SK-N-SH treated with all-trans-retinoic acid at 6 μM for 48 hours (cell line): ENCODE measurements around the gene TTC12.

ENCODE experiments used
- ATAC-seq: fragments of 200-7000 bp; cut with Tn5 transposase; 3 replicates; pipeline ENCODE4 v1.9.1; 2020; ENCODE audit warnings: mild to moderate bottlenecking, moderate library complexity
- ARNTL ChIP-seq: fragments of 450-650 bp; formaldehyde crosslinking; IDR thresholded peaks from 2 replicates; pipeline ENCODE4 v1.5.0; 2020; ENCODE audit warnings: low read depth, mild to moderate bottlenecking, moderate library complexity, borderline replicate concordance
- BACH2 ChIP-seq: fragments of 250-450 bp; sonication (Bioruptor Pico); IDR thresholded peaks from 2 replicates; pipeline ENCODE4 v1.9.0; 2021; ENCODE audit warnings: mild to moderate bottlenecking, borderline replicate concordance
- CREB5 ChIP-seq: fragments of 250-450 bp; sonication (Bioruptor Pico); IDR thresholded peaks from 2 replicates; pipeline ENCODE4 v1.5.1; 2020; ENCODE audit warnings: low read depth, mild to moderate bottlenecking, moderate library complexity
- CSDC2 ChIP-seq: fragments of 250-450 bp; sonication (Bioruptor Pico); IDR thresholded peaks from 2 replicates; pipeline ENCODE4 v1.5.0; 2020; ENCODE audit warnings: mild to moderate bottlenecking, moderate library complexity
- CSRNP3 ChIP-seq: fragments of 250-450 bp; sonication (Bioruptor Pico); IDR thresholded peaks from 2 replicates; pipeline ENCODE4 v1.5.1; 2021; ENCODE audit warnings: mild to moderate bottlenecking, moderate library complexity
- ESRRG ChIP-seq: fragments of 250-450 bp; sonication (Bioruptor Pico); IDR thresholded peaks from 2 replicates; pipeline ENCODE4 v1.6.1; 2021; ENCODE audit warnings: mild to moderate bottlenecking
- GLIS3 ChIP-seq: fragments of 250-450 bp; sonication (Bioruptor Pico); IDR thresholded peaks from 2 replicates; pipeline ENCODE4 v1.5.0; 2020; ENCODE audit warnings: mild to moderate bottlenecking, moderate library complexity
- ISL1 ChIP-seq: fragments of 250-450 bp; sonication (Bioruptor Pico); IDR thresholded peaks from 2 replicates; pipeline ENCODE4 v2.1.2; 2022; ENCODE audit warnings: mild to moderate bottlenecking, moderate library complexity
- PATZ1 ChIP-seq: fragments of 250-450 bp; sonication (Bioruptor Pico); IDR thresholded peaks from 2 replicates; pipeline ENCODE4 v1.8.0; 2020; ENCODE audit warnings: mild to moderate bottlenecking, moderate library complexity, borderline replicate concordance
- POU6F1 ChIP-seq: fragments of 250-450 bp; sonication (Bioruptor Pico); IDR thresholded peaks from 2 replicates; pipeline ENCODE4 v1.8.0; 2021; ENCODE audit warnings: low read depth, mild to moderate bottlenecking, moderate library complexity, borderline replicate concordance
- PPARA ChIP-seq: fragments of 250-450 bp; sonication (Bioruptor Pico); IDR thresholded peaks from 2 replicates; pipeline ENCODE4 v1.5.0; 2020; ENCODE audit warnings: mild to moderate bottlenecking, borderline replicate concordance
- RARB ChIP-seq: fragments of 250-450 bp; sonication (Bioruptor Pico); IDR thresholded peaks from 2 replicates; pipeline ENCODE4 v1.8.0; 2021; ENCODE audit warnings: mild to moderate bottlenecking, moderate library complexity
- SNAI2 ChIP-seq: fragments of 250-450 bp; sonication (Bioruptor Pico); IDR thresholded peaks from 2 replicates; pipeline ENCODE4 v1.5.0; 2020; ENCODE audit warnings: mild to moderate bottlenecking, moderate library complexity
- TCF4 ChIP-seq: fragments of 250-450 bp; sonication (Bioruptor Pico); IDR thresholded peaks from 2 replicates; pipeline ENCODE4 v1.8.0; 2021; ENCODE audit warnings: mild to moderate bottlenecking, moderate library complexity, borderline replicate concordance
- TOX ChIP-seq: fragments of 250-450 bp; sonication (Bioruptor Pico); IDR thresholded peaks from 2 replicates; pipeline ENCODE4 v1.8.0; 2021; ENCODE audit warnings: mild to moderate bottlenecking, moderate library complexity, borderline replicate concordance
- TSHZ2 ChIP-seq: fragments of 250-450 bp; sonication (Bioruptor Pico); IDR thresholded peaks from 2 replicates; pipeline ENCODE4 v1.5.0; 2020; ENCODE audit warnings: mild to moderate bottlenecking, moderate library complexity
- ZC3H10 ChIP-seq: fragments of 250-450 bp; sonication (Bioruptor Pico); IDR thresholded peaks from 2 replicates; pipeline ENCODE4 v1.5.1; 2021; ENCODE audit warnings: mild to moderate bottlenecking, moderate library complexity
- ZFP3 ChIP-seq: fragments of 250-450 bp; sonication (Bioruptor Pico); IDR thresholded peaks from 2 replicates; pipeline ENCODE4 v1.5.0; 2020; ENCODE audit warnings: mild to moderate bottlenecking, moderate library complexity
- ZFP30 ChIP-seq: fragments of 450-650 bp; formaldehyde crosslinking; IDR thresholded peaks from 2 replicates; pipeline ENCODE4 v1.5.0; 2022; ENCODE audit warnings: mild to moderate bottlenecking, moderate library complexity
- ZNF565 ChIP-seq: fragments of 450-650 bp; formaldehyde crosslinking; conservative IDR thresholded peaks from 2 replicates; pipeline ENCODE4 v1.5.0; 2020; ENCODE audit warnings: low read depth, mild to moderate bottlenecking, moderate library complexity
- ZNF70 ChIP-seq: fragments of 450-650 bp; formaldehyde crosslinking; IDR thresholded peaks from 2 replicates; pipeline ENCODE4 v1.5.0; 2020; ENCODE audit warnings: mild to moderate bottlenecking, moderate library complexity

TTC12 gene

GRCh38 chr11:113341388-113342165, 27.2 kb downstream of the TTC12 start:
- no peak for ATAC-seq
- TF ChIP-seq ZNF70 = no peak
- no peak for TF ChIP-seq SNAI2 (CRISPR knock-in tag)
- no peak for TF ChIP-seq RARB (CRISPR knock-in tag)
- TF ChIP-seq BACH2 (CRISPR knock-in tag) = no peak
- no peak for TF ChIP-seq ZNF565
- no peak for TF ChIP-seq TCF4 (CRISPR knock-in tag)
- TF ChIP-seq, all 23 proteins: peak for 0

- no peak for ATAC-seq
- no peak for TF ChIP-seq CSRNP3 (CRISPR knock-in tag)
- TF ChIP-seq TSHZ2 = no peak
- no peak for TF ChIP-seq ISL1 (CRISPR knock-in tag)
- TF ChIP-seq TCF4 (CRISPR knock-in tag) = no peak
- no peak for TF ChIP-seq POU6F1
- no peak for TF ChIP-seq PATZ1 (CRISPR knock-in tag)
- TF ChIP-seq BACH2 (CRISPR knock-in tag) = no peak
- no peak for TF ChIP-seq ZNF565
- TF ChIP-seq CREB5 (CRISPR knock-in tag) = no peak
- no peak for TF ChIP-seq TOX
- TF ChIP-seq CSDC2 (CRISPR knock-in tag) = no peak
- TF ChIP-seq ESRRG = no peak
- TF ChIP-seq ARNTL (CRISPR knock-in tag) = no peak
- TF ChIP-seq ZFP3 (CRISPR knock-in tag) = no peak
- TF ChIP-seq ZFP30 (CRISPR knock-in tag) = no peak
- TF ChIP-seq ZC3H10 = no peak
- no peak for TF ChIP-seq GLIS3
Observed at GRCh38 chr11:113345978-113346377, 31.6 kb downstream of the TTC12 start.

- TF ChIP-seq BACH2 (CRISPR knock-in tag) (no peak), ESRRG (no peak), ISL1 (CRISPR knock-in tag) (no peak), RARB (CRISPR knock-in tag) (no peak), TCF4 (CRISPR knock-in tag) (no peak), PPARA (CRISPR knock-in tag) (no peak), GLIS3 (no peak), ZC3H10 (no peak), TSHZ2 (no peak), ZNF70 (no peak), CSRNP3 (CRISPR knock-in tag) (no peak), ARNTL (CRISPR knock-in tag) (no peak), ZFP30 (CRISPR knock-in tag) (no peak), TOX (no peak)
- no peak for ATAC-seq
Observed at GRCh38 chr11:113349528-113349927, 35.1 kb downstream of the TTC12 start.
